HEK293T (cell line): ENCODE results near the gene CDC42SE2.

Experiments used
- FOXM1 ChIP-seq: fragments of 450-650 bp; IDR thresholded peaks from 2 replicates; pipeline ENCODE4 v1.6.1; 2017; ENCODE audit warnings: mild to moderate bottlenecking, borderline replicate concordance
- NFRKB ChIP-seq: fragments of 450-650 bp; IDR thresholded peaks from 2 replicates; pipeline ENCODE4 v1.6.1; 2016; ENCODE audit warnings: mild to moderate bottlenecking, moderate library complexity

- TF ChIP-seq FOXM1 (no peak), NFRKB (no peak)
These were observed 39.3 kb upstream of the CDC42SE2 start for GRCh38 chr5:131224387-131225201.
